Lower lobe of right lung (tissue), 2 donors: ENCODE data around the gene ANKRD33. TPM values are rescaled to one million over a fixed set of nuclear protein-coding genes. Genes with fewer than 3 reads are reported as not detected.
A peak's percentile ranks its signal among the peaks of the same experiment; 100 is the strongest.

Source experiments
- ATAC-seq, 2 donors: fragments of 200-7000 bp; cut with Tn5 transposase; one replicate each; pipeline ENCODE4 v1.9.1; 2020 to 2022; ENCODE audit warnings: mild to moderate bottlenecking in 2 of 2, moderate library complexity in 2 of 2
- DNase-seq: peaks from one replicate; pipeline ENCODE4 v3.0.0-alpha.2; 2020
- H3K27ac ChIP-seq: fragments of 200-600 bp; one replicate; pipeline ENCODE4 v1.8.0; 2022
- H3K27me3 ChIP-seq: fragments of 200-600 bp; one replicate; pipeline ENCODE4 v1.8.0; 2022; ENCODE audit warnings: low read depth
- H3K36me3 ChIP-seq: fragments of 200-600 bp; one replicate; pipeline ENCODE4 v1.8.0; 2022; ENCODE audit warnings: mild to moderate bottlenecking
- H3K4me1 ChIP-seq: fragments of 200-600 bp; one replicate; pipeline ENCODE4 v1.8.0; 2022
- H3K4me3 ChIP-seq: fragments of 200-600 bp; one replicate; pipeline ENCODE4 v1.8.0; 2022; ENCODE audit warnings: mild to moderate bottlenecking
- H3K9me3 ChIP-seq: fragments of 200-600 bp; one replicate; pipeline ENCODE4 v1.8.0; 2022
- intact Hi-C: fragments of 100-400 bp; cut with DNase I; formaldehyde crosslinking; loops from one replicate; pipeline ENCODE4 v1.11.0; 2022
- total RNA-seq: library from RNA; stranded (reverse); fragmentation: NEBNext Ultra II Directional; extraction: Animal tissue kit (Norgen Biotek cat#: 25700); gene quantifications from one replicate; pipeline ENCODE4 v1.2.1, GENCODE V29; 2021
- TF ChIP-seq, protein P1 (sequence below): fragments of 200-600 bp; IDR thresholded peaks from one replicate; pipeline ENCODE4 v1.8.0; 2022; ENCODE audit warnings: antibody characterized with exemption, mild to moderate bottlenecking
- donor health status: DM: no; HTN: yes; CAD: no; lungs with severe emphysema.

The ANKRD33 gene
- total RNA-seq, 1 donor from 2014 or later: not detected

- Histone ChIP-seq H3K9me3 (no peaks in the 10 kb centered on the region), H3K4me3 (no peak overlapping the region), H3K27me3 (no peaks in the 10 kb centered on the region), H3K4me1 (peaks cover 43% of the 10 kb centered on the region), H3K36me3 (no peaks in the 10 kb centered on the region), H3K27ac (peak overlapping the region; percentile 78)
- TF ChIP-seq, protein P1, sequence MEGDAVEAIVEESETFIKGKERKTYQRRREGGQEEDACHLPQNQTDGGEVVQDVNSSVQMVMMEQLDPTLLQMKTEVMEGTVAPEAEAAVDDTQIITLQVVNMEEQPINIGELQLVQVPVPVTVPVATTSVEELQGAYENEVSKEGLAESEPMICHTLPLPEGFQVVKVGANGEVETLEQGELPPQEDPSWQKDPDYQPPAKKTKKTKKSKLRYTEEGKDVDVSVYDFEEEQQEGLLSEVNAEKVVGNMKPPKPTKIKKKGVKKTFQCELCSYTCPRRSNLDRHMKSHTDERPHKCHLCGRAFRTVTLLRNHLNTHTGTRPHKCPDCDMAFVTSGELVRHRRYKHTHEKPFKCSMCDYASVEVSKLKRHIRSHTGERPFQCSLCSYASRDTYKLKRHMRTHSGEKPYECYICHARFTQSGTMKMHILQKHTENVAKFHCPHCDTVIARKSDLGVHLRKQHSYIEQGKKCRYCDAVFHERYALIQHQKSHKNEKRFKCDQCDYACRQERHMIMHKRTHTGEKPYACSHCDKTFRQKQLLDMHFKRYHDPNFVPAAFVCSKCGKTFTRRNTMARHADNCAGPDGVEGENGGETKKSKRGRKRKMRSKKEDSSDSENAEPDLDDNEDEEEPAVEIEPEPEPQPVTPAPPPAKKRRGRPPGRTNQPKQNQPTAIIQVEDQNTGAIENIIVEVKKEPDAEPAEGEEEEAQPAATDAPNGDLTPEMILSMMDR: no peak
- intact Hi-C loops: no loop called here
- no peak for ATAC-seq
- no peak for DNase-seq
These were observed 8.3 kb downstream of the ANKRD33 start for GRCh38 chr12:51896236-51896635.

DNA sequence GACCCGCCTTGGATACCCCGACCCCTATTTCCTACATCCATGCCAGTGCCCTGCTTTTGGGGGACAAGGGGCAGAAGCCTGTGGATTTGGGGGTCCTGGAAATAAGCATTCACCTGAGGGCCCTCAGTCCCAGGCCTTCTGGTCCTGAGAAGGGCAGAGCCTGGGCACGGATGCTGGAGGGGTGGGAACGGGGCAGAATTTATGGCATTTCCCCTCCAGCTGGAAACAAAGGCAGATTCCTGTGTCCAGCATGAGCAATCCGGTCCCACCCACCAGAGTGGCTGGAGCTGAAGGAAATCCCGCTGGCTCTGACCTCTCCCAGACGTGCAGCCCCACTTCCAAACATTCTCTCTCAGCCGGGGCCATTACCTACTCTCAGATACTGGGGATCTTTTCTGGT lies 9.3 kb downstream of the ANKRD33 start:
- Histone ChIP-seq H3K4me1 (peaks cover 43% of the 10 kb centered on the region), H3K36me3 (no peaks in the 10 kb centered on the region), H3K27ac (peak overlapping the region; percentile 78), H3K4me3 (no peak overlapping the region), H3K27me3 (no peaks in the 10 kb centered on the region), H3K9me3 (no peaks in the 10 kb centered on the region)
- DNase-seq (no peak), ATAC-seq (peak in 1 of 2 donors; percentile 38)
- intact Hi-C loops: no loop called here
- TF ChIP-seq, protein P1: no peak

DNA sequence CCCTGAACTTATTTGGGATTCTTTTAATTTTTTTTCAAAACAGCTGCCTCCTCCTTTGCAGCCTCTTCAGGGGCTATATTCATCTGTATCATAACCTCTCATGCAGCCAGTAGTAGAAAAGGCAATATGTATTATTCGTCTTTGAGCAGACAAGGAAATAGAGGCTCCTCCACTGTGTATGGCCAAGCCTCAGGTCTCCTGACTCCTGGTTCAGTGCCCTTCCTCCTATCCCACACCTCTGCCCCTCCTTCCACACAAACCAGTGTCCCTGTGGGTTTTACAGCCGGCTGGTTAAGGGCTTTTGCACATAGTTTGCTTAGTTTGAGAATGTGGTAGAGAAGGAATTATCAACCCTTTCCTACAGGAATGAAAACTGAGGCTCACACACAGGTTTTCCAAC lies 10.6 kb downstream of the ANKRD33 start:
- intact Hi-C loops: no loop called here
- TF ChIP-seq, protein P1: no peak
- H3K9me3 ChIP-seq: no peaks in the 10 kb centered on the region
- H3K4me1 ChIP-seq: peaks cover 43% of the 10 kb centered on the region
- DNase-seq (no peak), ATAC-seq (no peak)
- no peaks in the 10 kb centered on the region for H3K27me3 ChIP-seq
- H3K36me3 ChIP-seq: no peaks in the 10 kb centered on the region
- H3K27ac ChIP-seq: peak overlapping the region; percentile 78
- H3K4me3 ChIP-seq: no peak overlapping the region

DNA sequence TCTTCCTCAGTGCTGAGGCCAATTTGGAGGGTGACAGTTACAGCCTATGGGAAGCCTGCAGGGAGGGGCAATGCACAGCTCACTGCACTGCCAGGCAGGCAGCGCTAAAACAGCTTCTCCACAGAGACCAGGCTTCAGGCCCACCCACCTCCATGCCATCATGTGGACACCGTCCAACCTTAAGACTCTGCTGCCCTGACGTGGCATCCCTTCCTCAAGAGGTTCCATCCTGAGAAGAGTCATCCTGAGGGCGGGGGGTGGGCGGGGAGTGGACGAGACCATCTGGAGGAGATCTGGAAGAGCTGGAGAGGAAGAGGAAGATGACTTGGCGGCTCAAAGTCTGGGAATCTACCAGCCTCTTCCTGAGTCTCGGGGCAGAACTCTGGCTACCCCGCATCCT lies 11.0 kb downstream of the ANKRD33 start:
- Histone ChIP-seq H3K4me3 (no peak overlapping the region), H3K27me3 (no peaks in the 10 kb centered on the region), H3K27ac (peak overlapping the region; percentile 78), H3K9me3 (no peaks in the 10 kb centered on the region), H3K4me1 (peaks cover 43% of the 10 kb centered on the region), H3K36me3 (no peaks in the 10 kb centered on the region)
- intact Hi-C loops: no loop called here
- ATAC-seq (no peak), DNase-seq (no peak)
- TF ChIP-seq, protein P1: no peak

GRCh38 chr12:51900323-51900889 lies 12.5 kb downstream of the ANKRD33 start:
- TF ChIP-seq, protein P1: no peak
- H3K27ac ChIP-seq: no peak overlapping the region
- H3K4me3 ChIP-seq: no peak overlapping the region
- H3K36me3 ChIP-seq: no peaks in the 10 kb centered on the region
- intact Hi-C loops: no loop called here
- DNase-seq (no peak), ATAC-seq (no peak)
- H3K4me1 ChIP-seq: peaks cover 47% of the 10 kb centered on the region
- no peaks in the 10 kb centered on the region for H3K9me3 ChIP-seq
- H3K27me3 ChIP-seq: no peaks in the 10 kb centered on the region
